CD4-positive, alpha-beta T cell treated with Interleukin-6 for 4 hours (primary cell): ENCODE data around the gene CD8B2.
"Not testable (repeated sequence)": the region's sequence is repeated elsewhere in the genome, so short reads cannot be mapped to it uniquely, and the experiment has no call there.

ENCODE experiments used
- DNase-seq: peaks from one replicate; pipeline ENCODE4 v3.0.0-alpha.2; 2020; ENCODE audit warnings: mixed read lengths

CD8B2 gene

DNA sequence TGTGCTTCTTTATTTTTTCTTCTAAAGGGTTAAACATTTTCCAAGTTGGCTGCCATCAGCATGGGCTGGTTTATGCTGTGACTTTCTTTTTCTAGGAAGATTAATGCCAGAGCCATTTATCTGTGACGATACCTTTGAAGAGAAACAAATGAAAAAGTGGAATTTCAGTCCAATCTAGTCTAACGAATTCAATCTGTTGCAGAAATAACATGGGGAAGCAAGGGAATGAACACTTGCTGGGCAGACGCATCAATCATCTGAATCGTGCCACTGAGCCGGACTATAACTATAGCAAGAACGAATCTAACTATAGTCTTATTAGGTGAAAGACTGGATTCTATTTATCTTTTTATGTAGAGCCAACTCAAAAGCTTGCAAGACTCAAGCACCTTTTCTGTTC, 66.2 kb downstream of the CD8B2 start:
- no peak for DNase-seq

DNA sequence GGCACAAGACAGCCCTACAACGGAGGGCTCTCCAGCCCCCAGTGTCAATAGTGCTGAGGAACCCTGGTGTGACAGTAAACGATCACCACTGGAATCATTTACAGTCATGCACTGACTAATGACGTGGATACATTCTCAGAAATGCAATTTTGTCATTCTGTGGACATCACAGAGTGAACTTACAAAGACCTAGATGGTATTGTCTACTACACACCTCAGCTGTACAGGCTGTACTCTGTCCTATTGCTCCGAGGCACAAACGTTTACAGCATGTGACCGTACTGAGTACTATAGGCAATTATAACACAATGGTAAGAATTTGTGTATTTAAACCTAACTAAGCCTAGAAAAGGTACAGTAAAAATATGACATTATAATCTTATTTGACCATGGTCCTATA, 67.2 kb downstream of the CD8B2 start:
- DNase-seq, result no peak

DNA sequence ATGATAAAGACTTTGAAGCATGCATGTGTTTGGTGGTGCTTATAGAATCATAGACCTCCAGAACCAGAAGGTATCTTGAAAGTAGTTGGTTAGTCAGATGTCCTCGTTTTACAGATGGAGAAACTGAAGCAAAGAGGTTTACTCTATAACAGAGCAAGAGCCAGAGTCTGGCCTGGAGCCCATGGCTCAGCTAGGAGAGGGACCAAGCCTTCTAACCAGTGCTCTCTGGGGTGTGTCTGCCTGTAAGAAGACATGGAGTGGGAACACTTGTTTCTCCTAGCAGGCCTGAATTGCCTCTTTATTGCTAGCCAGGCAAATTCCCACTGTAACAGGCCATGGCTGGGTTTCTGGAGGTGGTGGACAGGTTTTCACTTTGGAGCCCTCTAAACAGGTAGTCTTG, 67.9 kb downstream of the CD8B2 start:
- no peak for DNase-seq

DNA sequence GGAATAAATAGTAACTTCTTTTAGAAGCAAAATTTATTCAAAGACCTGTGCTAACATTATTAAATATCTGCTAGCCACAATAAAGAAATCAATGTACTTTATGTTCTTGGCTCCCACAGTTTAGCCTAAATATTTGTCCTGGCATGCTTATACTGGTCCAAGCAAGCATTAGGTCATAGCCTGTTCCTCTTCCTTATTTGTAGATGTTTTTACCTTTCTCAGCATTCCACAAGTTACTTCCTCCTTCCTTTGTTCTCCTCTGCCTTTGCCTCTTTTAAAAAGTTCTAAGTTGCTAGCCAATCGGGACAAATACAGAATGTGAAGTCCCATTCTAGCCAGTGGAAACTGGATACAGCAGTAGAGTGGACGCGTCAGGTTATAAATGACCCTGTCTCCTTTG, 72.6 kb downstream of the CD8B2 start:
- not testable (repeated sequence) for DNase-seq

DNA sequence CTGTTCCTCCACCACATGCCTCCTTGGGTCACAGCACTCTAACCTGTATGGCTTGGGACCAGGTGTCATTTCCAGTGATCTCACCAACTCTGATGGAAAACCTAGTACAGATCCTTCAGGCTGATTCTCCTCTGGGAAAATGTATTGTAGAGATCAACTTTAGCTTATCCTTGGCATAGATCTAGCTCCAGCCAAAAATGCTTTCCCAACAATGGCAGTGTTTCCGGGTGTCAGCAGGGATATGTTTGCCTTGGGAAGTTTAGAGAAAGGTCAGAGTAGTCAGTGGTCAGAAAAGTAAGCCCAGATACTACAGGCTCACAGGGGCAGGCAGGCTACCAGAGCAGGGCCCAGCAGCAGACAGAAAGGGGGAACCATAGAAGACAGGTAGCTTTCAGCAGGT, 73.6 kb downstream of the CD8B2 start:
- no peak for DNase-seq

DNA sequence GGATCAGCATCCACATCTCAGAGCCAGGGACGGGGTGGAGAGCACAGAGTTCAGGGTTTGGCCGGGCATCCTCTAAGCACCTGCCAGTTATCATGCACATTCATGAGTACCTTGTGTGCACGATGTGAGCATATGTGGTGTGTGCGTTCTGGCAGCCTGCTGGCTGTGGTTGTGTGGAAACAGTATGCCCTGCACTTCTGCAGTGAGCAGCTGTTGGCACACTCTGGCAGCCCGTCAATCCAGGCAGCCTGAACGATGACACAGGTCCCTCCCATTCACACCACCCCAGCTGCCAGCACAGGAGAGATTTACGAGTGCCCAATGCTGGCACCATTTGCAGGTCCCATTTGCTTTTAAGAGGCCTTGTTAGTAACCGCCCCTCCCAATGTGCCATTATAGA, 74.2 kb downstream of the CD8B2 start:
- no peak for DNase-seq

DNA sequence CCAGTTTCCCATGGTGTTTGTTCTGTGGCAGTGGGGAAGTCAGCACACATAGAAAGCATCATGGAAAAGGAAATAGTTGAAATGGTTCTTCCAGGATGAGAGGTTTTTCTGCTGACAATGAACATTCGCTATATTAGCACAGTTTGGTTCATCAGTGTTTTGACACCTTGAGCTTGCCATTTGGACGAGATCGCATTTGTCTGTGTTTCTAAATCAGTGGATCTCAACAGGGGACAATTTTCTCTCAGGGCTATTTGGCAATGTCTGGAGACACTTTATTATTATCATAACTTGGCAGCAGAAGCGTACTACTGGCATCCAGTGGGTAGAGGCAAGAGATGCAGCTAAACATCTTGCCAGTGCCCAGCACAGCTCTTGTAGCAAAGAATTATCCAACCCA, 74.6 kb downstream of the CD8B2 start:
- DNase-seq, result no peak

DNA sequence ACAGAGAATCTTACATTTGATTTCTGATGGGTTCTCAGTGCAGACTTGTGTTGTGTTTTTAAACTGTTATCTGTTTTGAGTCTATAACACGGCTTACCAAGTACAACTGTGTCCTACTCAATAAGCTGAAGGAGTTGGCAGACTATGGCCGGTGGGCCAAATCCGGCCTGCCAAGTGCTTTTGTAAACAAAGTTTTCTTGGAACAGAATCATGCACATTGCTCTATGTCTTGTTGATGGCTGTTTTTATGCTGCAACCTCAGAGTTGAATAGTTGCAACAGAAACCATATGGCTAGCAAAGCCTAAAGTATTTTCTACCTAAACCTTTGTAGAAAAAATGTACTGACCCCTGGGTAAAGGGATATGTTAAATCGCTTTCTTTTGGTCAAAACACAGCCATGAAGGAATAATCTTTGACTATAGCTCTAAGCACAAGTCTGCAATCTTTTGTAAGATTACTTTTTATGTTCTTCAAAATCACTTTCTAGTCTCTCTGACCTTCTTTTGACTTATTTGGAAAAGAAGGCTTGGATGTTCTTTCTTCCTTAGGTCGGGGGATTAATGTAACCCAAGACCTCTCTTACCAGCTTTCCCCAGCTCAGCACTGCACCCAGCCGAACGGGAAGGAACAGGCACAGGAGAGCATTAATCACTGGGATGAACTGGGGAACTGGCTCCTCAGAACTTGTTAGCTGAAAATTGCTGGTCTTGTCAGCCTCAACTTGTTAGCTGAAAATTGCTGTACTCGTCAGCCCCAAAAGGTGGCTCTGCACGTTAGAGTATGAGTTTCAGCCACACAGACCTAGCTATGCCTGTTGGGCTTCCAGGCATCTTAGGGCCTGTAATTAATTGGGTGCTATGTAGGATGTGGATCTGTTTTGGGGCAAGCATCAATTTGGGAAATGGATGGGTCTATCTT, 75.4 kb downstream of the CD8B2 start:
- no peak for DNase-seq

DNA sequence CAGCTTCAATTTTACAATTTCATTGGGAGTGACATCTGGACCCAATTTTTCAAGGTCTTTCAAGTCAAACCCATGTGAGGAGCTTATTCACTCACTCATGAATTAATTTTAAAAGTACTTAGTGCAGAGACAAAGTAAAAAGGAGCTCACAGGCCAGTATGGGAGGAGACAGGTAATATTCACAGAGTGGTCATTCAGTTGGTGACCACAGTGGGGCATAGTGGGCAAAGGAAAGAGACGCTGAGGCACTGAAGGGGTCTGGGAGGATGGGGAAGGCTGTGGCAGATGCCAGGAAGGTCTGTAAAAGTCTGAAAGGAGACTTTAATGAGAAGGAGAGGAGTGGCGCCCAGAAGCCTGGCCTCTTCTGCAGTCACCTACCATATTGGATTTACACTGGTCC, 76.0 kb downstream of the CD8B2 start:
- DNase-seq, result no peak

DNA sequence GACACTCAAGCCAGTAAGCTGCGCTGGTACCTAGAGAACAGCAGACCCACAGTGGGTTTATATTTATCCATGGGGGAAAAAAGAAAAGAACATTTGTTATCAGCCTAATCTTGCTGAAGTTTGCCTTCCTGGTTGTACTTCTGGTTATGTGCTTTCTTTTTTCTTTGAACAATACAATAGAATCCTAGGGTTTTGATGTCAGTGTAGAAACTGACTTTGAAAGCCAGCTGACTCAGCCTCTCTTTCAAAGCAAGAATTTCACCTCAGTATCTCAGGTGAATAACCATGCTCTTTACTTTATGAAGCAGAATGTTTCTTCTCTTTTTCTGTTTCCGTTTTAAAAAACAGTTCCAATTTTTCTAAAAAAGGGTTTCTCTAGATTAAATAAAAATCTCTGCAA, 78.4 kb downstream of the CD8B2 start:
- no peak for DNase-seq

DNA sequence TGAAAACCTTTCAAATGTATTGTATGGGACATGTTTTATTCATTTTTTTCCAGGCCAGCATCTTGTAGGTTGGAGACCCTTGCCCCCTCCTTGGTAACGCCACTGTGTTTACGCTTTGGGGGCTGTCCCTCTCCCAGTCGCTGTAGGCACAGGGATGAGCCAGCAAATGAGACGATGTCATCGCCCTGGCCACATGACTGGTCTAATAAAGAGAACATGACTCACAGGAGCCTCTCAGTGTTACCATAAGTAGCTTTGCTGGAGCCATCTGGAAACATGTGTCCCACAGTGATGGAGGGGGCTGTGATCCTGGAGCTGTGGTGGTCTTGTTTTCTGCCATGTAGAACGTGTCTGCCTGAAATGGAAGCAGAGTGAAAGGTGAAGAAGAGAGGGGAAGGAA, 78.9 kb downstream of the CD8B2 start:
- no peak for DNase-seq

DNA sequence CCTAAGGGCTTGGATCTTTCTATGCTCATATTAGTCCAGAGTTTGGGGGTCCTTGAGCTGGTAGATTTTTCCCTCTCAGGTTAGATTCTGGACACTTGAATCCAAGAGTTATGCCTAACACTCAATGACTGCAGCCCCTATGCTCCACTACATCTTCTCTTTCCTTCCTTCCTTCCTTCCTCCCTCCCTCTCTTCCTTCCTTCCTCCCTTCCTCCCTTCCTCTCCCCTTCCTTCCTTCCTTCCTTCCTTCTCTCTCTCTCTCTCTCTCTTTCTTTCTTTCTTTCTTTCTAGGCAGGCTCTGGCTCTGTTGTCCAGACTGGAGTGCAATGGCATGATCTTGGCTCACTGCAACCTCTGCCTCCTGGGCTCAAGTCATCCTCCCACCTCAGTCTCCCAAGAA, 79.3 kb downstream of the CD8B2 start:
- not testable (repeated sequence) for DNase-seq

DNA sequence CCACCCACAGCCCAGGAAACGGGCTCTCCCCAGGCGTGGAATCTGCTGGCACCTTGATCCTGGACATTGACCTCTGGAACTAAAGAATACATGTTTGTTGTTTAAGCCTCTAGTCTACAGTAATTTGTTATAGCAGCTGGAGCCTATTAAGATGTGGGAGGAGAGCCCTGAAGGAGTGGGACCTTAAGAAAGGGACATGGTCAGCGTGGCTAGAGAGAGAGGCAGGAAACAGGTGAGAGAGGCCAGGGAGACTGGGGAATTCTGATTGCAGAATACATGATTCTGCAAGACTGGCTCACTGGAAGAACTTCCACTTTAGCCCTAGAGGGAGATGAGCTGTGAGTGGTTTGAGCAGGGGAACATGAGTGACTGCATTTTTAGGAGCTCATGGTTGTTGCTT, 83.2 kb downstream of the CD8B2 start:
- DNase-seq, result no peak
